ENCODE measurements around the gene UTS2B. TPM values are rescaled to one million over a fixed set of nuclear protein-coding genes. Genes with fewer than 3 reads are reported as not detected.

UTS2B gene
- total and polyA plus RNA-seq, 10 of the 15 experiments (the other 5 are each of a cell fraction or from before 2014, with no cell fraction given): 0.15 to 0.72 (median 0.44) TPM

DNA sequence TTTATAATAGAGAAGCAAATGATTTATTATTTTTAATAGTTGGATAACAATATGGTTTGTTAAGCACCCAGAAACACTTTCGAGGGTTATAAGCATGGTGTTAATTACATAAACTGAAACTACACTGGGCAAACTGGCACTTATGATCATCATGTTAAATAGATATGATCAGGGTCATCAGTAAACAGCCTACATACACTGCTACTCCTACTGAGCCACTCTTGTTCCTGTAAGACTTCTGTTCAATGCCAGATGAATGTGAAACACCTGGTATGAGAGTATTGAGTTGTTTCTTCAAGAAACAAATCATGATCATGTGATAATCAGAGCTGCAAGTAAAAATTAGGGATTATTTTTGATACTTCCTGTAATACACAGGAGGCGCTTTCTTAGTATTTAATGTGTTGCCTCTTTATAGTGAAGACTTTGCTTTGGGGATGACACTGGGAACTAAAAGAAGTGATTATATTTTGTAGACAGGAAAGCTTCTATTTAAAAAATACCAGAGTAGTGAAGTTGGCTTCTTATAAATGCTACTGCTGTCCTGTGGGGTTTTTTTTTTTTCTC, 32.3 kb upstream of the UTS2B start:
- peaks cover 14 to 15% of the 10 kb centered on the region in 2 experiments for H3K36me3 ChIP-seq (ENCODE audit: control insufficient read depth in 2 of 2, insufficient read depth in 2 of 2, low read length in 1 of 2)
- in situ Hi-C loops (cut with MboI) (no loop called here), intact Hi-C loops (cut with micrococcal nuclease; ENCODE audit: unreplicated experiment) (no loop called here)
- ChIA-PET SMC1A (ENCODE audit: uncharacterized antibody, unreplicated experiment) (interaction anchor here (0.7 to 11.9 kb wide), 14 partner anchors 10 to 127 kb away, joined by 3 to 208 read pairs (median 4); no protein-coding TSS in a partner anchor), CTCF (interaction anchor here (1.0 to 1.1 kb wide), 3 partner anchors 9 to 118 kb away, joined by 3 to 4 read pairs (median 4); no protein-coding TSS in a partner anchor), RAD21 (ENCODE audit: unreplicated experiment) (interaction anchor here (1.3 to 9.9 kb wide), 3 partner anchors 23 to 119 kb away, joined by 5 to 108 read pairs (median 72); no protein-coding TSS in a partner anchor), POLR2A (interaction anchor here (0.6 to 1.3 kb wide), 4 partner anchors 11 to 109 kb away, joined by 3 to 4 read pairs (median 3); partner anchors contain the start of gene CCDC50)
- ATAC-seq: peak; percentile 67
- H3K4me1 ChIP-seq (ENCODE audit: control insufficient read depth, insufficient read depth, low read length): peaks cover 8% of the 10 kb centered on the region
- no peak overlapping the region for H3K9ac ChIP-seq (ENCODE audit: control insufficient read depth, insufficient read depth, low read length)
- WGBS (ENCODE audit: insufficient coverage, insufficient replicate concordance, low lambda C conversion rate, missing lambda C conversion rate): 52% methylated on average over 2 of the region's 2 CpGs
- H3K9me3 ChIP-seq (replicated peaks; ENCODE audit: control insufficient read depth, insufficient read depth, low read length): no peaks in the 10 kb centered on the region
- BruUV-seq (replicated peaks): no TSS peak
- no peak for DNase-seq (ENCODE audit: low read depth, low spot score)
- H4K20me1 ChIP-seq (ENCODE audit: control insufficient read depth, insufficient read depth): no peaks in the 10 kb centered on the region
- H3K4me2 ChIP-seq (ENCODE audit: control insufficient read depth, insufficient read depth): no peak overlapping the region
- no peak overlapping the region for H3K4me3 ChIP-seq
- no peak overlapping the region for H2AFZ ChIP-seq (ENCODE audit: control insufficient read depth, low read depth, low read length)
- H3K27me3 ChIP-seq (replicated peaks in 1 of 2; ENCODE audit: control insufficient read depth in 2 of 2, insufficient read depth in 2 of 2, low read length in 1 of 2): no peaks in the 10 kb centered on the region
- FAIRE-seq: no peak
- TF ChIP-seq FOS (IDR thresholded peaks at IDR 0.05; ENCODE audit: borderline replicate concordance, extremely low read depth, insufficient read length) (no peak), MTA2 (IDR thresholded peaks at IDR 0.05; ENCODE audit: low read depth) (0 out of 2 replicates have a peak, but pooled peaks have one; percentile 22), ETV6 (conservative IDR thresholded peaks at IDR 0.05 in 1 of 2, IDR thresholded peaks at IDR 0.05 in 1 of 2; ENCODE audit: borderline replicate concordance in 1 of 2, low read depth in 1 of 2) (no peak), ZNF274 (IDR thresholded peaks at IDR 0.05; ENCODE audit: insufficient read depth, insufficient read length) (no peak), DPF2 (IDR thresholded peaks at IDR 0.05) (no peak), ESRRA (IDR thresholded peaks at IDR 0.05; ENCODE audit: low read length) (no peak), MTA3 (IDR thresholded peaks at IDR 0.05; ENCODE audit: borderline replicate concordance, low read length) (no peak), CHD2 (IDR thresholded peaks at IDR 0.05; ENCODE audit: borderline replicate concordance, low read depth, low read length) (no peak)
- H3K79me2 ChIP-seq (ENCODE audit: control insufficient read depth, insufficient read depth, low read length): no peaks in the 10 kb centered on the region; the same call in 1 of the 2 replicates
- H3K27ac ChIP-seq (ENCODE audit: control insufficient read depth, insufficient read depth): no peak overlapping the region
